GM12874 (cell line): Measurements from ENCODE around the gene CCRL2.
A peak's percentile ranks its signal among the peaks of the same experiment; 100 is the strongest.

ENCODE experiments used
- CTCF ChIP-seq: IDR thresholded peaks from 2 replicates; pipeline ENCODE4 v1.5.1; 2011; ENCODE audit warnings: low read depth, mild to moderate bottlenecking, control low read depth, low read length, moderate library complexity; ENCODE audit not compliant: insufficient read depth

Gene CCRL2

DNA sequence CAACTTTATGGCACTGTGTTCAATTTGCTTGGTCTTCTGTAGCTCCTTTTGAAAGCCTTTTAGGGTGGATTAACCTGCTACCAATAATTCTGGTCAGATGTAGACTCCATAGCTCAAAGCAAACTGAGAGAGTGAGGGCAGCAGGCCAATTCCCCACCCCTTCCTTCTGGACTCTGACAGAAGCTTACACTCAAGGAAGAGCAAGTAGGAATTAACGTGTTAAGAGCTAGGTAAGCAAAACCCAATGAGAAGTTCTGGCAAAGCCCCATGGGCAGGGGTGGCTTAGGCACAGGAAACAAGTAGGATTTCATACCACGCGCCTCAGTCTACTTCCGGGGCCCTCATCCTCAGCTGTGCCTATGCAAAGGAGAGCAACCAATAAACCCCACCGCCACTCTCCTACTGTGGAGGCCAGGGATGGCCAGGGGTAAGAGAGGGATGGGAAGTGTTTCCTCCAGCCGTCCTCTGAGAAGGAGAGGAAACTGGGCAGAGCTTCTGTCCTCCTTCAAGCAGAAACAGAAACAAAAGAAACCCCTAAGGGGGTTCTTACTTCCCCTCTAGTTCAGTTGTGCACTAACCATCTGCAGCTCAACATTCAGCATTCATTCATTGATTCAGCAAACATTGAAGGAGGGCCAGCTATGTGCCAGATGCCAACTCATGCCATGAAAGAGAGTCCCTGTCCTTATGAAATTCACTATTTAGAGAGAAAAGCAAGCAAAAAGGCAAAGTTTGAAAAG, 23.7 kb upstream of the CCRL2 start:
- TF ChIP-seq CTCF = no peak

DNA sequence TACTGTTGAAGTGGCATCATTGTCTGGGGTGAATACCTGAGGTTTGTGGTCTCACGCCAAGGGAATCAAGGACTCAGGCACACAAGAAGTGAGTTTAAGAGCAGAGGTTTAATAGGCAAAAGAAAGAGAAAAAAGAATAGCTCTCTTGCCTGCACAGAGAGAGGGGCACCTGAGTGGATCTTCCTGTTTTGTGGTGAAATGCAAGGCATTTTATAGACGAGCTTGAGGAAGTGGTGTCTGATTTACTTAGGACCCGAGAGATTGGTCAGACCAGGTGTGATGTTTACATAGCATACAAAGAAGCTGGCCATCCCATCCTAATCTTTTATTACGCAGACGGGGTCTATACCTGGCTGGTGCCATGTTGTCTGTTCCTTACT, 23.1 kb upstream of the CCRL2 start:
- no peak for TF ChIP-seq CTCF

DNA sequence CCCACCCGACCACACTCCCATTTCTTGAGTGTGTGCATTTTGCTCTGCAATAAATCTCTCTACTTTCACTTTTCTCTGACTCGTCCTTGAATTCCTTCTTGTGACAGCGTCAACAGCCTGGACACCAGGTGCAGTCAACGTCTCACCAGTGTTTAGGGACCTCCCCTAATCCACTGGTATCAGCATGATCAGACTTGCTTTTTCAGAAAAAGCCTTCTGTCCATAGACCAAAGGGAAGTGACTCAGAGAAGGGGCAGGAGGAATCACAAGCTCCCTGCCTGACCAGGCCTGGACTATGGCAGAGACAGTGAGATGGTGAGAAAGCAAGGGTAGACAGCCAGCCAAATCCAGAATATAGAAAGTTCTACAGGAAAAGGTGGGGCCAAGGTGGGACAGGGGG, 20.9 kb upstream of the CCRL2 start:
- no peak for TF ChIP-seq CTCF

DNA sequence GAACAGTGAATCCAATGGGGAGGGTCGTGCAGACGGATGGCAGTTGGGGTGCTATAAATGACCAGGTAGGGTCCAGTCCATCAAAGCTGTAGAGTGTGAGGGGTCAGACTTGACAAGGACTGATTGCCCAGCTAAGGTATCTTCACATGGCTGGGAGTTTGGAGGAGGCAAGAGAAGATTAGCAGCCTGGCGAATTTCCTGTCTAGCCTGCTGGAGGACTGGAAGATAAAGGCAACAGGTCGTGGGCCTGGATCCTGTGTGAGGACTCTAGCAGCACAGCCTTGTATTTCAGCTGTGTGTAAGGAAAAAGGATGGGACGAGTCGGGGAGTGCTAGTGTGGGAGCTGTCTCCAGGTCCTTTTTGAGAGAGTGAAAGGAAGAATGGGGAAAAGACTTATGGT, 17.8 kb upstream of the CCRL2 start:
- no peak for TF ChIP-seq CTCF

DNA sequence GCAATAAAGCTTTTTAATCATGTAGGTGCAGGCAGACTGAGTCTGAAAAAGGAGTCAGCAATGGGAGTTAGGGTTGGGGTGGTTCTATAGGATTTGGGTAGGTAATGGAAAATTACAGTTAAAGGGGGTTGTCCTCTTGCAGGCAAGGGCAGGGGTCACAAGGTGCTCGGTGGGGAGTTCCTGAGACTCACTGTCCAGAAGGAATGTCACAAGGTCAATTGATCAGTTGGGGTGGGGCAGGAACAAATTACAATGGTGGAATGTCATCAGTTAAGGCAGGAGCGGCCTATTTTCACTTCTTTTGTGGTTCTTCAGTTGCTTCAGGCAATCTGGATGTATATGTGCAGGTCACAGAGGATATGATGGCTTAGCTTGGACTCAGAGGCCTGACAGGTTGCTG, 14.0 kb upstream of the CCRL2 start:
- no peak for TF ChIP-seq CTCF

GRCh38 chr3:46393554-46394434, 13.3 kb upstream of the CCRL2 start:
- TF ChIP-seq CTCF = no peak

DNA sequence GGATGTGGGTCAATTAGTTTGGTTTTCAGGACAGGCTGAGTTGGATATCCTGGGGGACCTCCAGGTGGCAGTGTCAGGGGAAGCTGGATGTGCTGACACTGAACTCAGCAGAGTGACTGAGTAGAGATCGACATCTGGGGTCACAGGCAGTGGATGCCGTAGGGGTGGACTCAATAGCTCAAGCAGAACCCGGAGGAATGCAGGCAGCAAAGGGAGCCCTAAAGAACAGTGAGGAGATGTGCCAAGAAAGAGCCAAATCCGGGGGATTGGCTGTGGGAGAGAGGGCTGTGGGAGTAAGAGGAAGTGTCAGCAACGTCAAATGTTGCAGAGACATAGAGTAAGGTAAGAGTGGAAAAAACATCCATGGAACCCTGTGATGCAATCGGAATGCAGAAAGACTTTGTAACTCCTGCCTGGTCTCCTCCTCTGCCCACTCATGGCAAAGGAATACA, 11.8 kb upstream of the CCRL2 start:
- TF ChIP-seq CTCF = peak; percentile 17; the same call in 1 of the 2 replicates
